HG02973 (cell line): ENCODE results near the gene POU2F1.

Source experiments
- ATAC-seq: cut with Tn5 transposase; IDR thresholded peaks from one replicate; pipeline ENCODE4 v1.9.1; 2021; ENCODE audit warnings: moderate library complexity; ENCODE audit not compliant: unreplicated experiment

POU2F1 gene

DNA sequence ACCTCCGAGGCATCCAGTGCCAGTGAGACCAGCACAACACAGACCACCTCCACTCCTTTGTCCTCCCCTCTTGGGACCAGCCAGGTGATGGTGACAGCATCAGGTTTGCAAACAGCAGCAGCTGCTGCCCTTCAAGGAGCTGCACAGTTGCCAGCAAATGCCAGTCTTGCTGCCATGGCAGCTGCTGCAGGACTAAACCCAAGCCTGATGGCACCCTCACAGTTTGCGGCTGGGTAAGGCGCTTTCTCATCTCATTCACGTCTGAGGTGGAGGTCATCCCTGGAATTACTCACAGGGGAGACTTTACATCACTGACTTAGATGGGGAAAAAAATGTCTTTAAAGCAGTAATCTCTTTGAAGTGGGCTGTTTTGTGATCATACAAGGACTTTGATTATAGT lies 191.4 kb downstream of the POU2F1 start:
- ATAC-seq: no peak

- ATAC-seq: no peak
Observed at GRCh38 chr1:167412920-167413319, 192.2 kb downstream of the POU2F1 start.

DNA sequence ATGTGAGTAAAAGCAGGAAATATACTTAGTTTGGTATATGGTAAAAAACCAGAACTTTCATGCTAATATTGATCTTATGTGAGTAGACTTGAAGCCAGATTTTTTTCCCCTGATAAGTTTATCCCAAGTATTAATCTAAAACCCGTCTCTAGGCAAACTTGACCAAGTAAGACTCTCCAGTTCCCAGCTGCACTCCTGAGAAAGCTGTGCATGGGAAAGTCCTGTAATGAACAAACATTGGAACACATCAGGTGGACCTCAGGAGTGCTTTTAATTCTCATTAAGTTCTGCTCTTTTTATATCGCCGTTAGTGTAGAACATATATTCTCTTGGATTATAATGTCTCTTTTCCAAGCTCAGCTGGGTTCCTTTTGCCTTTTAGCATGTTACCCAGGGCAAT lies 192.6 kb downstream of the POU2F1 start:
- ATAC-seq: no peak

DNA sequence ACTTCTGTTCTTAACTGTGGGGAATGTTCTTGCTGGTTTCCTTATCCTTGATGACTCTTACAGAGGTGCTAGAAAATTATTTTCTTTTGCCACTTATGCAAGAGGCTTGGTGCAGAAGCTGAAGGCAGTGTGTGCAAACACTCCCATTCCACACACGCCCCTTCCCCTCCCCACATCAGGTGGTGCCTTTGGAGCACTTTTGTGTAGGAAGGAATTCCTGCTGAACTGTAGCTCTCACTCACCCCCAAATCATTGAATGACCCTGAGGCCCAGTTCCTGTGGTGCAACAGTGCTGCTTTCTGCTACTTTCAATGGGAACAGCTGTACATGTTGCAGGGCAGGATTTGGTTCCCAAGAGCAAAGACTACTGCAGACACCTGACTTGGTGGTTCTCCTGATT lies 195.8 kb downstream of the POU2F1 start:
- ATAC-seq: no peak

DNA sequence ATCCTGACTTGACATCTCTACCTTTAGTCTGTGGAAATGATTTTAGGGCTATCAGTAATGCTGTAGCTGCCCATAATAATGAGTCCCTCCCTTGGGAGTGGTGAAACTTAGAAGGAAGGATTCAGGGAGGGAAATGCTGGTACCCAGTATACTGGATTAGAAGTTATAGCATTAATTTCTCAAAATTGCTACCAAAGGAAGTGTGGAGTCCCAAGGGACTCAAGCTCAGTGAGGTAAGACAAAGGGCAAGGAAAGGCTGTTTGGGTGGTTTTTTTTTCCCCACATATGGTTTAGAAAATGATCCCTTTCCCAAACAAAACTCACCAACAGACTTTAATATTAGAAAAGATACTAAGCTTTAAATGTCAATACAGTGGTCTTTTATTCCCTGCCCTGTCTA lies 197.7 kb downstream of the POU2F1 start:
- ATAC-seq: no peak

- ATAC-seq: no peak
Observed at GRCh38 chr1:167419245-167419644, 198.6 kb downstream of the POU2F1 start.

GRCh38 chr1:167420510-167420909 lies 199.8 kb downstream of the POU2F1 start:
- no peak for ATAC-seq

GRCh38 chr1:167423684-167424619 lies 203.3 kb downstream of the POU2F1 start:
- ATAC-seq: no peak

- ATAC-seq: no peak
Observed at GRCh38 chr1:167425482-167425881, 204.8 kb downstream of the POU2F1 start.

- no peak for ATAC-seq
Observed at GRCh38 chr1:167426716-167427115, 206.0 kb downstream of the POU2F1 start.

- no peak for ATAC-seq
Observed at GRCh38 chr1:167427848-167428247, 207.2 kb downstream of the POU2F1 start.

DNA sequence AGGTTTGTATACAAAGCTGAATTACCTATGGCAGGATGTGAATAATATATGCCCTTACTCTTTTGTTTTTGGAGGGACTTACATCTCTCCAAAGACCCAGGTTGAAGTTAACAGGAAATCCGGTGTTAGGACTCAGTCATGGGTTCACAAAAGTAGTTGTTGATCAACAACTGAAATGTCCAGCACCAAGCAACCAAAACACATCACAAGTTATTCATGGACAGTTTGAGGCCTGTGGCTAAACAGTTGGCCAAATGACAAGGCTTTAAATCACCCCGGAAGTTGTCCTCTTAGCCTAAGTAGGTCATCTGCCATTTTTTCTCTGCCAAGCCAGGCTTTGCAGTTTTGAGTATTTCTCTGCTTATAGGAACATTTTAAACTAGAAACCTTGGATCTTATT lies 207.7 kb downstream of the POU2F1 start:
- no peak for ATAC-seq

DNA sequence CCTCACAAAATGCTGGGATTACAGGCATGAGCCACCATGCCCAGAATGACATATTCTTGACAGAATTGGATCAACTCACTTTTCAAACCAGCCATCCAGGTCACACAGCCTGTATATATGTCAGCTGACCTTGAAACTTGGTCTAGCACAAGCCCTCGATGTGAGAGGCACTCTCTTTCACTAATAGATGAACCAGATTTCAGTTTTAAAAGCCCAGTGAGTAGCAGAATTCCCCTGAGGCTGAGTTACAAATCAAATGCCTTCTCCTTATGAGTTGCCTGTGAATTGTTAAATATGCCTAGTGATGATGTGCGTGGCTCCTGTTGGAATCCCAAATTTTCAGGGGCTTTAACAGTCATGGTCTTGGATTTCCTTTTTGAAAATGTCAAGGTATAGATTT lies 208.9 kb downstream of the POU2F1 start:
- ATAC-seq: no peak

DNA sequence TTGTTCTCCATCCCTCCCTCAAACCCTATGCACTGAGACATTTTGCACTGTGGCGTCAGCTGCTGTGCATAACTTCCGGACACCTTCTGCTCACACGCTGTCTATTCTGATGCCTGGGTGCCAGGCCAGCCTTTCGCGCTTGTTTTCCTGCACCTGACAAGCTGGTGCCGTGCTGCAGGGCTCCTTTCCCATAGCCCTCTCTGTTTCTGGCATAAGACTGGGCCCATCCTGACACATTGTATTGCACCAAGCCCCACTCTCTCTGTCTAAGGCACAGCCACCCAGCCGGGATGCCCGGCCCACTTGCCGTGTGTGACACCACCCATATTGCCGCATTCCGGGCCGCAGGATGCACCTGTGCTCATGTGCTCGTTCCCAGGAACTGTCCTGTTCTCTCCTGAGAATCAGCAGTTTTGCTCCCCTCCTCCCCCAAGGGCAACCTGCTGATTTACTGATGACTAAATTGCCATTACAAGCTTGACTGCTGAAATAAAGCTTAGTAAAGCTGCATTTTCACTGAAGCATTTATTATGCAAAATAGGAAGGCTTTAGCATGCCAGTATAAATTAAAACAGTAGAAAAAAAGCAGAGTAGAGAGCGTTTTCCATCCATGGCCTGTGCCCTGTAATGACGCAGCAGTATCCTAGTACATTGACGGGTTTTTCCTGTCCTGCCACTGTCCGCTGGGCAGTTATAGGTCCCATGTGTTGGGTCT lies 209.6 kb downstream of the POU2F1 start:
- ATAC-seq: no peak

- no peak for ATAC-seq
Observed at GRCh38 chr1:167430849-167431242, 210.2 kb downstream of the POU2F1 start.

DNA sequence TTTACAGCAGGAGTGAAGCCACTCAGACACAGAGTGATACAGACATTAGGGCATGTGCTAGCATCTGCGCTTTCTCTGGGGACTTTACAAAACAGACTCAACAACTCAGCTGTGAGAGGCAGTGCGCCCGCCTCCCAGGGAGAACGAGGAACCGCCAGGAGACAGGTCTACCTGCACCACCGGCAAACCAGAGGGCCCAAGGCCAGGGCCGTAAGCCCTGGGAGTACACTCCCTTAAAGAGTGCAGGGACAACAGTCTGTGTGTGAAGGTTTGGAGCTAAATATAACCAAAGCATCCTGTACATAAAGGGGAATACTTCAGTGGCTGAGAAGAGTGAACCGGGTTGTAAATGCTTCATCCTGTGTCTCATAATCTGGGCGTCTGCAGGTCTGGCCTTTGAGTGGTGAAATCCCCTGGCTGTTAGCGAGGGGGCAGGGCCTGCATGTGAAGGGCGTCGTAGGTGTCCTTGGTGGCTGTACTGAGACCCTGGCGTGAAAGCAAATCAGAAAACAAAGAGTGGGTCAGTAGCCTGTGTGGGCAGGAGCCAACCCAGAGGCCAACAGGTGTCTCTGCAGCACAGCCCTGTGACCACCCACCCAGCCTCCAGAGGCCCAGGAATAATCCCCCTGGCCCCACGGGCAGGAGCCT lies 210.7 kb downstream of the POU2F1 start:
- no peak for ATAC-seq

DNA sequence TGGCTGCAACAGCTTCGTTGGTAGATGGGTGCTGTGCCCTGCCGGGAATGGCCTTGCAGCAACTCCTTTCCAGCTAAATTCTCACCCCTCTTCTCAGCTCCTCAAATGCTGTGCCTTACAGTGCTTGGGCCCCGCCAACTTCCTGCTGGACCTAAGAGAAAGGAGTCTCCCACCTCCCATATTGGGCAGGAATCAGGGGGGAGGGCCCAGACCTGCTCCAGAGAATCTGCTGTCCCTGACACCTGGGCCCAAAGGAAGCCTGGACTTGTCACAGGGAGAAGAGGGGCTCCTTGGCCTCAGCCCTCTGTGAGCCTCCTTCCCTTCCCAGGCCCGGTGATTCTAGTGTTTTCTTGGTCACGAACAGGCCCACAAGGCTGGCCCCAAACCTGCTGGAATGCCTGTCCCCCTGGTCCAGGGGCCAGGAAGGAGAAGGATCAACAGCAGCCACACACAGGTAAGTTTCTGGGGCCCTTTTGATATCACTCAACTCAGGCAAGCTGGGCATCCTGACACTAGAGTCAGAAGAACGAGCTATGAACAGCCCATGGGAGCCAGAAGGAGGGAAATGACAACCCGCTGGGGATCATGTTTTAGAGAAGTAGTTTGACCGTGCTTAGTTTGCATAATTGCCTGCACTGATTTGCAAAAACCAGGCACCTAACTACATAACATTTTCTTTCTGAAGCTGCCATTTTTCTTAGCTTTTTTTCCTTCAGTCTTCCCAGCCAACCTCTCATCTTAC lies 211.4 kb downstream of the POU2F1 start:
- no peak for ATAC-seq

DNA sequence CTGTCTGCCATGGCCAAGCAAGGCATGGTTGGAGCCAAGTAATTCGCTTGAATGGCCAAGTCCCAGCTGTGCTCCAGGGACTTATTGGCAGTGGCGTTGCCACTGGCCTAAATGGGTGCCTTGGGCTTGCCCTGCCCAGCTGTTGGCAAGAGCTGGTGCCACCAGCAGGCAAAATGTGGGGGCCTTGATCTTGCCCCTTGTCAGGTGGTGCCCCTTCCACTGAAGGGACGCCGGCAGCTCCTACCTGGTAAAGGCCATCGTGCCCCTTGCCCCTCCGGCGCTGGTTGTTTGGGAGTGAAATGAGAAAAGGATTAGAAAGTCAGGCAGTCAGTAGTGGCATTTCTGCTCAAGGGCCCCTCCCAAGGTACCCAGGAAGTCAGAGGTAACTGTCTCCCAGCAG lies 212.1 kb downstream of the POU2F1 start:
- no peak for ATAC-seq

GRCh38 chr1:167433884-167434283 lies 213.2 kb downstream of the POU2F1 start:
- no peak for ATAC-seq

DNA sequence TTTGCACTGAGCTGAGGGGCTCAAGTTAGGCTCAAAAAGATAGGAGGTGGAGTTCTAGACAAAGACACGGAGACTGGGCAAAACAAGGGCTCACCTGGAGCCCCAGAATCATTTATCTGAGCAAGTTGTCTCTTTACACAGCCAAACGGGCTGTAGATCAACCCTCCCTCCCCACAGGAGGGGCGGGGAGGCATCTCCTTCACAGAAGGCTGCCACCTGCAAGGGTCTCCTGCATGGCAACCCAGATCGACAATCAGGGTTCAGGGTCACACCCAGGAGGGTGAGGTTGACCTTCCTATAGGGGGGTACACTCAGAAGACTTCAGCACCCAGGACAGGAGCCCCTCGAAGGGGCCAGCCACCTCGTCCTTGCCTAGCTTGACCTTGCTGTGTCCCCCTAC lies 213.6 kb downstream of the POU2F1 start:
- no peak for ATAC-seq

DNA sequence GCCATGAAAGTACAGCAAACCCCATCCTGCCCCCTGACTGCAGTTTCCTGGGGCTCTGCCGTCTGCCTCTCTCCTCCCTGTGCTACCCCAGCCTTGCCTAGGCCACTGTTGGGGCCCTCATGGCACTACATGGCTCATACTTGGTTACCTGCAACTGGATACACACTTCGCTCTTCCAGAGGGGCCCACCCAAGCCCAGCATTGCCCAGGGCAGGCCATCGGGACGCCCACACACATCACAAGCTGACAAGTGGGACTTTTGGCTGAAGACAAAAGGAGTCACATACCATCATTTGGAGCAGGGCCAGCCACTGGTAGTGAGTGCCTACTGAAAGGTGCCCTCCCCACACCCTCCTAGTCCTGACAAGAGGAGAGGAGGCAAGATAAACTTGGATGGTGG lies 214.8 kb downstream of the POU2F1 start:
- no peak for ATAC-seq
